ENCODE data around the gene ZNF286A. TPM values are rescaled to one million over a fixed set of nuclear protein-coding genes. Genes with fewer than 3 reads are reported as not detected.

The ZNF286A gene
- total RNA-seq, 1 experiment from 2014 or later: 212 TPM

Other genes starting within 250 kb of the ZNF286A start
- 0.04 TPM in 1 of 2 replicates, not detected in the other for gene CDRT4, start 232.1 kb upstream of the ZNF286A start, total RNA-seq (2014; rRNA removed; shearing (Covaris generic))
- gene TVP23C, start 136.3 kb upstream of the ZNF286A start, total RNA-seq (2014; rRNA removed; shearing (Covaris generic)): 0.48 and 1.4 TPM in 2 replicates
- 0.10 and 0.12 TPM in 2 replicates for gene FBXW10B, start 80.0 kb upstream of the ZNF286A start, total RNA-seq (2014; rRNA removed; shearing (Covaris generic))
- gene TRIM16, start 15.4 kb upstream of the ZNF286A start, total RNA-seq (2014; rRNA removed; shearing (Covaris generic)): 36.5 and 40.8 TPM in 2 replicates
- gene TBC1D26, start 32.5 kb downstream of the ZNF286A start, total RNA-seq (2014; rRNA removed; shearing (Covaris generic)): 0.05 and 0.12 TPM in 2 replicates
- gene ADORA2B, start 245.4 kb downstream of the ZNF286A start, total RNA-seq (2014; rRNA removed; shearing (Covaris generic)): 15.1 TPM in 2 replicates

Measured in SJCRH30 (cell line).